IPS-18a (cell line): Measurements from ENCODE around the gene VSTM5.

Source experiments
- H3K27ac ChIP-seq: one replicate; pipeline ENCODE4 v1.5.1; 2013; ENCODE audit warnings: low read length
- H3K27me3 ChIP-seq: one replicate; pipeline ENCODE4 v1.6.1; 2013; ENCODE audit warnings: mild to moderate bottlenecking, low read length; ENCODE audit not compliant: control insufficient read depth, insufficient read depth
- H3K36me3 ChIP-seq: one replicate; pipeline ENCODE4 v1.6.1; 2013; ENCODE audit warnings: low read depth, low read length; ENCODE audit not compliant: control insufficient read depth
- H3K4me1 ChIP-seq: one replicate; pipeline ENCODE4 v1.6.1; 2013; ENCODE audit warnings: low read depth, low read length; ENCODE audit not compliant: control insufficient read depth
- H3K4me3 ChIP-seq: one replicate; pipeline ENCODE4 v1.5.1; 2013; ENCODE audit warnings: low read length
- H3K9ac ChIP-seq: one replicate; pipeline ENCODE4 v1.6.1; 2013; ENCODE audit warnings: mild to moderate bottlenecking, low read length, moderate library complexity
- H3K9me3 ChIP-seq: one replicate; pipeline ENCODE4 v1.6.1; 2013; ENCODE audit warnings: low read depth, low read length; ENCODE audit not compliant: control insufficient read depth

The VSTM5 gene

GRCh38 chr11:93841446-93841845 is 9.0 kb downstream of the VSTM5 start:
- Histone ChIP-seq H3K9ac (no peak overlapping the region), H3K9me3 (no peaks in the 10 kb centered on the region), H3K27ac (no peak overlapping the region), H3K4me1 (no peaks in the 10 kb centered on the region), H3K36me3 (no peaks in the 10 kb centered on the region), H3K27me3 (no peaks in the 10 kb centered on the region), H3K4me3 (no peak overlapping the region)

DNA sequence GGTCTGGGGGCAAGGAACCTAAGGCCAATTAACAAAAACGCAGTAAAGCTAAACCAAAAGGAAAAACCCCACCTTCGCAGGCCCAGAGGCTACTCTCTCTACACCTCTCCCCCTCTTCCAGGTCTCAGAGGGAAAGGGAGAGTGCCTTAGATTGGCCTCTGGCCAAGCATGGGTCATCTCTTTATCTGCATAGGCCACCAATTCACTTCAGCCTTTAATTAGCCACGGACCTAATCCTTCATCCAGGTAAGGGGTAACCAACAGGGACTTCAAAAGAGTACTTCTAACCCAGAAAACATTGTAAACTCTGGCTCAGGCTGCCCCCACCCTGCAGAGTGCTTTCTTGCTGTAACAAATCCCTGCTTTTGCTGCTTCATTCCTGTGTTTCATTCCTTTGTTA is 9.4 kb downstream of the VSTM5 start:
- H3K4me1 ChIP-seq, result no peaks in the 10 kb centered on the region
- no peak overlapping the region for H3K27ac ChIP-seq
- H3K36me3 ChIP-seq, result no peaks in the 10 kb centered on the region
- H3K9me3 ChIP-seq, result no peaks in the 10 kb centered on the region
- no peak overlapping the region for H3K4me3 ChIP-seq
- H3K9ac ChIP-seq, result no peak overlapping the region
- H3K27me3 ChIP-seq, result no peaks in the 10 kb centered on the region

- no peaks in the 10 kb centered on the region for H3K4me1 ChIP-seq
- H3K9me3 ChIP-seq, result no peaks in the 10 kb centered on the region
- H3K27ac ChIP-seq, result no peak overlapping the region
- no peaks in the 10 kb centered on the region for H3K36me3 ChIP-seq
- no peak overlapping the region for H3K4me3 ChIP-seq
- H3K9ac ChIP-seq, result no peak overlapping the region
- no peaks in the 10 kb centered on the region for H3K27me3 ChIP-seq
These were observed 10.2 kb downstream of the VSTM5 start for GRCh38 chr11:93840180-93840579.

GRCh38 chr11:93838967-93839366 is 11.5 kb downstream of the VSTM5 start:
- no peaks in the 10 kb centered on the region for H3K9me3 ChIP-seq
- H3K27me3 ChIP-seq, result no peaks in the 10 kb centered on the region
- no peaks in the 10 kb centered on the region for H3K36me3 ChIP-seq
- no peak overlapping the region for H3K27ac ChIP-seq
- no peaks in the 10 kb centered on the region for H3K4me1 ChIP-seq
- H3K4me3 ChIP-seq, result no peak overlapping the region
- no peak overlapping the region for H3K9ac ChIP-seq

DNA sequence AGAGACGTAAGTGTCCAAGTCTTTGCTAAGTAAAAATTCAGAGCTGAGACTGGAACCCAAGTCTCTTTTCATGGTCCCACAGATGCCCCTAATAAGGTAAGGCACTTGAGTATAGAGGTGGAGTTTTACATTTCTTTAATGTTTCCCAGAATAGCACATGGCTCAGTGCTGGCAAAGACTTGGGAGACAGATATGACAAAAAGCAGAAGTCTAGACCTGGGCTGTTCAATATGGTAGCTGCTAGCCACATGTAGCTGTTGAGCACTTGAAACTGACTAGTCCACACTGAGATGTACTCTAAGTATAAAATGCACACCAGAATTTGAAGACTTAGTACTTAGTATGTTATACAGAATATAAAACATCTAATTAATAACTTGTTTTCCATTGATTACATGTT is 17.6 kb downstream of the VSTM5 start:
- no peaks in the 10 kb centered on the region for H3K36me3 ChIP-seq
- no peaks in the 10 kb centered on the region for H3K27me3 ChIP-seq
- H3K4me1 ChIP-seq, result no peaks in the 10 kb centered on the region
- H3K9me3 ChIP-seq, result no peaks in the 10 kb centered on the region
- no peak overlapping the region for H3K27ac ChIP-seq
- H3K9ac ChIP-seq, result no peak overlapping the region
- no peak overlapping the region for H3K4me3 ChIP-seq

GRCh38 chr11:93831343-93832127 is 18.9 kb downstream of the VSTM5 start:
- Histone ChIP-seq H3K27me3 (no peaks in the 10 kb centered on the region), H3K27ac (no peak overlapping the region), H3K9ac (no peak overlapping the region), H3K4me1 (no peaks in the 10 kb centered on the region), H3K36me3 (no peaks in the 10 kb centered on the region), H3K4me3 (no peak overlapping the region), H3K9me3 (no peaks in the 10 kb centered on the region)

DNA sequence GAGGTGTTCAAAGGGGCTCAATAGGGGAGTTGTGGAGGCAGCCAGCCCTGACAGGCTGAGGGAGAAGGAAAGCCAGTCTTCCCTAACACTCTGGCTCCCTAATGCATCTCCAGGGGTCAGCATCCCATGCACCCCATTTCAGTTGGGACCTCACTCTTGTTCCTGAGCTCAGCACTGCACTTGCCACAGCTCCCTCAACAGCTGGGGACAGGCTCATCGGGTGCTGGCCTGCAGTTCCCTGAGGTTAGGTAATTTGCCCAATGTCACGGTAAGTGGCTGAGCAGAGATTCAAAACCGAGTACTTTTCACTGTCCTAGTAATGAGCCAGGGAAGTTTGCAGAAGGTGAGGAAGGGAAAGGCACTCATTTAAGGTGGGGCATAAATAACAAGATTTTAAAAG is 20.8 kb downstream of the VSTM5 start:
- Histone ChIP-seq H3K9ac (no peak overlapping the region), H3K9me3 (no peaks in the 10 kb centered on the region), H3K27ac (no peak overlapping the region), H3K4me3 (no peak overlapping the region), H3K4me1 (no peaks in the 10 kb centered on the region), H3K36me3 (no peaks in the 10 kb centered on the region), H3K27me3 (no peaks in the 10 kb centered on the region)

DNA sequence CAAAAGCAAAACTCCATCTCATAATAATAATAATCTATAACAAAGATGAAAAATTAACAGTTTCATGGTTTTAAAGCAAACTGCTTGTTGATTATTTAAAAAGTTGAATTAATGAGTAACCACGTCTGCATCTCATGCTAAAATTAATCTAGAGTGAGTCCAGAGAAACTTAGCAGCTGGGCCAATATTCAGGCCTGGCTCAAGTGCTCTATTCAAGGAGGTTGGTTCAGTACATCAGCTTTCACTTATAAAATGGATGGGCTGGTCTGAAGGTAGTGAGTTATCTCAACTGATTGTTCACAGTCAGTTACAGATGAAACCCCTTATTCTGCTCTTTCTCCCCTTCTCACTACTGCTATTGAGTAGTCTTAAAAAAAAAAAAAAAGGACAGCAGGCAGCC is 23.1 kb downstream of the VSTM5 start:
- no peak overlapping the region for H3K27ac ChIP-seq
- no peaks in the 10 kb centered on the region for H3K36me3 ChIP-seq
- no peaks in the 10 kb centered on the region for H3K9me3 ChIP-seq
- no peaks in the 10 kb centered on the region for H3K4me1 ChIP-seq
- H3K27me3 ChIP-seq, result no peaks in the 10 kb centered on the region
- H3K9ac ChIP-seq, result no peak overlapping the region
- H3K4me3 ChIP-seq, result no peak overlapping the region

DNA sequence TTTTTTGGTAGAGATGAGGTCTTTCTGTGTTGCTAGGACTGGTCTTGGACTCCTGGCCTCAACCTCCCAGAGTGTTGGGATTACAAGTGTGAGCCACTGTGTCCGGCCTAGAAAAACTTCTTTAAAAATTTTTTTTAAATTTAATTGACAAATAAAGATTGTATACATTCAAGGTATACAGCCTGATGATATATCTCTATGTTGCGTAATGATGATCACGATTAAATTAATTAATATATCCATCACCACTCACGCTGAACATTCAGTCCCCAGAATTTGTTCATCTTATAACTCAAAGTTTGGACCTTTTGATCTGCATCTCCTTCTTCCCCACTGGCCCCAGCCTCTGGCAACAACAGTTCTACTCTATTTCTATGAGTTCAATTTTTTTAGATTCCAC is 27.2 kb downstream of the VSTM5 start:
- H3K4me1 ChIP-seq, result peaks cover 3% of the 10 kb centered on the region
- no peak overlapping the region for H3K4me3 ChIP-seq
- H3K9ac ChIP-seq, result no peak overlapping the region
- no peaks in the 10 kb centered on the region for H3K9me3 ChIP-seq
- no peak overlapping the region for H3K27ac ChIP-seq
- H3K27me3 ChIP-seq, result no peaks in the 10 kb centered on the region
- H3K36me3 ChIP-seq, result no peaks in the 10 kb centered on the region

GRCh38 chr11:93822359-93822758 is 28.1 kb downstream of the VSTM5 start:
- Histone ChIP-seq H3K9ac (no peak overlapping the region), H3K27ac (no peak overlapping the region), H3K9me3 (no peaks in the 10 kb centered on the region), H3K4me1 (peaks cover 3% of the 10 kb centered on the region), H3K36me3 (no peaks in the 10 kb centered on the region), H3K4me3 (no peak overlapping the region), H3K27me3 (no peaks in the 10 kb centered on the region)

DNA sequence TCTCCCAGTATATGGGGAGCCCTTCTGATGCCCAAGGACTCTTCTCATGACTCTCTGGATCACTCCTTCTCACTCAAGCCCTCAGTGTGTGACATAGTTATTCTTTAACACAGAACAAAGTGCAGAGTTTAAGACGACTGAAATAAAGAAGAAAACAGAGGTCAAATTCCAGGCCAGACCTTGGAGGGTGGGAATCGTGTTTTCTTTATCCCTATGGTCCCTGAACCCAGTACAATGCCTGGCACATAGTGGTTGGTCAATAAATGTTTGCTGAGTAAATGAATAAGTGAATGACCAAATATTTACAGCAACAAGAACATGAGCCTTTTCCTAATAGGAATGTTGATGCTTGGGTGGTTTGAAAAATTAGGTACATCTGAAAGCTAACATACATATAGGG is 28.8 kb downstream of the VSTM5 start:
- no peaks in the 10 kb centered on the region for H3K9me3 ChIP-seq
- H3K4me1 ChIP-seq, result peaks cover 3% of the 10 kb centered on the region
- H3K9ac ChIP-seq, result no peak overlapping the region
- no peaks in the 10 kb centered on the region for H3K27me3 ChIP-seq
- no peaks in the 10 kb centered on the region for H3K36me3 ChIP-seq
- H3K27ac ChIP-seq, result no peak overlapping the region
- H3K4me3 ChIP-seq, result no peak overlapping the region

DNA sequence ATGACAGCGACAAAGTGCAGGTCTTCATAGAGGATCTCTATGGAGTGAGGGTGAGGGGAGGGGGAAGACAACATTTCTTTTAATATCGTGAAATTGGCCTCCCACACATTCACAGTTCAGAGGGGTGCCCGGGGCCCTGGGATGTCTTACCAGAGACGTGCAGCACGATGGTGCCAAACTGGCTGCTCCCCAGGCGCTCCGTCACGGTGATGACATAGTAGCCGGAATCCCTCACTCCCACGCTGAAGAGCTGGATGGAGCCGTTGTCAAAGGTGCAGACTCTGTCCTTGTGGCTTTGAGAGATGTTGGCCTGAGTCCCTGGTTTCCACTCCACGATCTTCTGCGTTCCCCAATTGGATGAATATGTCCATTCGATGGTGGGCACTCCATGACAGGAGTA is 29.6 kb downstream of the VSTM5 start:
- Histone ChIP-seq H3K9me3 (no peaks in the 10 kb centered on the region), H3K4me1 (peaks cover 3% of the 10 kb centered on the region), H3K4me3 (no peak overlapping the region), H3K27ac (no peak overlapping the region), H3K36me3 (no peaks in the 10 kb centered on the region), H3K9ac (no peak overlapping the region), H3K27me3 (no peaks in the 10 kb centered on the region)
